GM19328 (cell line): Measurements from ENCODE around the gene CLK3.
"Not testable (repeated sequence)": the region's sequence is repeated elsewhere in the genome, so short reads cannot be mapped to it uniquely, and the experiment has no call there.

Source experiments
- ATAC-seq: cut with Tn5 transposase; IDR thresholded peaks from one replicate; pipeline ENCODE4 v1.9.1; 2021; ENCODE audit warnings: mild to moderate bottlenecking, moderate library complexity; ENCODE audit not compliant: unreplicated experiment

The CLK3 gene

DNA sequence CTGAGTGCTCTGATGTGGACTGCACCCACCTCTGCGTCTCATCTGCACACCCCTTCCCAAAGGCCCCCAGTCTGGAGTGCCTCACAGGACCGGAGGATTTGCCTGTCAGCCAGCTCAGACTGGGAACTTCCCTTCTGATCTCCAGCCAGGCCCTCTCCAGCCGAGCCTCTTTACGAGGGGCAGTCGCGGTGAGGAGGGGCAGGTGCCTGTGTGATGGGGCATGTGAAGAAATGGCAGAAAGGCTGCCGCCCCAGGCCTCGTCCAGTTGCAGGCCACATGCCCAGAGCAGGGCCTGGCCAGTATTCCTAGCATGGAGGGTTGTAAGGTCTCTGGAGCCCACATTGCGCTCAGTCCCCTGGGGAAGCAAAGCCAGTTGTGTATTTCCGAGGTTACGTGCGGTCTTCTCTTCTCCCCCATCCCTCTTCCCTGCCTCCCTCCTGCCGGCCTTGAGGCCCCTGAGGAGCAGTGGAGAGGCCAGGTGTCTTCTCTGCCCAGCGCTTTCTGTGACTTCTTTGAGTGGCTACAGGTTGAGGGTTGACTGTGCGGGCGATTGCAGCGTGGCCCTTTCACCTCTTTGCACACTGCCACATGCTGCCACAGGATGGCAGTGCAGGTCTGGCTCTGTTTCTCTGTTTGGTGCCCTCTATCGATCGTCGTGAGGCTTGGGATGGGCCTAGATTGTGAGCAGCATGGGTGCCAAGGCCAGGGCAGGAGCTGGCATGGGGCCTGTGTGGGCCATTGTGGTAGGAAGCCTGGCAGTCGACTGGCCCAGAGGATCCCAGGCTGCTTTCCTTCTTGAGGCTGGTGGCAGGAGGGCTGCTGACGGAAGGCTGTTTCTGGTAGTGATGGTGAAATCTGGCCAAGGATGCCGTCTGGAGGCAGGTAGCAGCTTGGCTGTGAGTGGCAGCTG lies 5.3 kb downstream of the CLK3 start:
- no peak for ATAC-seq

DNA sequence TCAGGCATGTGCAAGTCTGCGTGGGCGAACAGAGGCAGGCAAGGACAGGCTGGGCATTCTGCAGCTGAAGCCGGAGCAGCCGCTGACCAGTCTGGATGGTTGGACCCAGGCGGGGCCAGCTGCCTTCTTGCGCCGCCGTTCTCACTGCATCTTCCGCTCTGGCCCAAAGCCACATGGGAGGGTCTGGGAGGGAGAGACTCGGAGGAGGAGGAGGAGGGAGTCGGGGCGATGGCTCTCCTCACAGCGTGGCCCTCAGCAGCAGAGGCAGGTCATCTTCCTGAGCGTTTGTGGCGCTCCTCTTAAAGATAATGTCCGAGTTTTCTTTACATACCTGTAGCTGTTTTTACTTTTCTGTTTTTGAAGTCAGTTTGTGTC lies 5.9 kb downstream of the CLK3 start:
- no peak for ATAC-seq

DNA sequence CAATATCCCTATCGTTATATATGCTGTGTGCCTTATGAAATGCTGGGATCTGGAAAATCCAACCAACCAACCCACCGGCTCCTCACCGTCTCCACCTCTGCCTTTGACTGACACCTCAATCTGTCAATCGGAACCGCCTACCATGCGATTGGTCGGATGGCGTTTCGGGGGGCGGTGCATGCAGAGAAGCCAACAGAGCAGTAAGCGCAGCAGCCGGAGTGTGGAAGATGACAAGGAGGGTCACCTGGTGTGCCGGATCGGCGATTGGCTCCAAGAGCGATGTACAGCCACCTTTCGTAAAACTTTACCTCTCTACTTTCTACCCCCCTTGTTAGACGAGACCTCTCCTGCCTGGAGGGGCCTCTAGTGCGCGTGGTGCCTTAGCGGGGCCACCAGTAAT lies 6.3 kb downstream of the CLK3 start:
- no peak for ATAC-seq

DNA sequence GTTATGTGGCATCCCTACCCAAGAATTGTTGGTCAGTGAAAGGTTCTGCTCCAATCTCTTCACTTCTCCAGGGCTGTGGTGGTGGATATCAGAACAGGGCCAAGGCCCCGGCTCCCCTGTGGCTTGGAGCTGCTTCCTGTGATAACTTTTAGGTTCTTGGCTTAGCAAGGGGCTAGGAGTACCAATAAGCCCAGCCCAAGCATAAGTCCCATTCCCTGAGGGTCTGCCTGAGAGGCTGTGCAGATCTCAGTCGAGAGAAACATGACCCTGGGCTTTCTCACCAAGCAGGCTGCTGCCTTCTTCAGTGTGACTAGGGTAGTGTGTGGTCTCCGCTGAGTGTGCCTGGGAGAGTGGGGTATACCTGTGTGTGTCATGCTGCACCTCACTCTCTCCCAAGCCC lies 7.1 kb downstream of the CLK3 start:
- no peak for ATAC-seq

DNA sequence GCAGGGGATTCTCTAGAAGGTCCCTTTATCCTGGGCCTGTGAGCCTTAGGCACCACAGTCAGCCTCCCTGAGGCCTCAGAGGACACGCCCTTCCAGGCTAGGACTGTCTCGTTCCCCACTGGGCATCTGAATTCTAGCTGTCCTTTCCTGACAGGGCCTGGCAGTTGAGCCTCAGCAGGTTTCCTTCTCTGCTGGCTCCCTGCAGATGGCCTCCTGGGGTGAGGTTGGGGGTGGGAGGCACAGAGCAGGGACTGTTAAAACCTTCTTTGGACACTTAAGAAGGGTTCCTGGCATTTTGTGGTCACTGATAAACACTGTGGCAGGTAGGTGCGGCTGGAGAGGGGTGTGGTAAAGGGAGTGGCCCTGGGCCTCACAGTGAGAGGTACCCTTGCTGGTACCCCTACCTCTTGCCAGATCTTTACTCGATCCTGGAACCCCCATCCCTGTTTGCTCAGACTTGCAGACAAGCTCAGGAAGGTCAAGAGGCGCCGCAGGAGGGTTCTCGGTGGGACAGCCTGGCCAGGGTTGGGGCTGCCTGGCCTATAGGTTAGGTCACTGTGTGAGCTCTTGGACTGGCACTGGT lies 8.5 kb downstream of the CLK3 start:
- no peak for ATAC-seq

DNA sequence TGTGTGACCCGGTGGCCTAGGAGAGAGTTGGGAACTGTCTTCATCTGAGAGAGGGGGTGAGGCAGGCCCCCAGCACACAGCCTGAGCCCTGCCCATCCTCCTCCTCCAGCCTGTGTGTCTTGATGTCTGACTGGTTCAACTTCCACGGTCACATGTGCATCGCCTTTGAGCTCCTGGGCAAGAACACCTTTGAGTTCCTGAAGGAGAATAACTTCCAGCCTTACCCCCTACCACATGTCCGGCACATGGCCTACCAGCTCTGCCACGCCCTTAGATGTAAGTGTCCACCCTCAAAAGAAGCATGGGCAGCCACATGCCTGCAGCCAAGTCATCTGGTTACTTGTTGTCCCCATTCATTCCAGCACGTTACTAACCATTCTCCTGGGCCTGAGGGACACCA lies 10.1 kb downstream of the CLK3 start:
- ATAC-seq = no peak

DNA sequence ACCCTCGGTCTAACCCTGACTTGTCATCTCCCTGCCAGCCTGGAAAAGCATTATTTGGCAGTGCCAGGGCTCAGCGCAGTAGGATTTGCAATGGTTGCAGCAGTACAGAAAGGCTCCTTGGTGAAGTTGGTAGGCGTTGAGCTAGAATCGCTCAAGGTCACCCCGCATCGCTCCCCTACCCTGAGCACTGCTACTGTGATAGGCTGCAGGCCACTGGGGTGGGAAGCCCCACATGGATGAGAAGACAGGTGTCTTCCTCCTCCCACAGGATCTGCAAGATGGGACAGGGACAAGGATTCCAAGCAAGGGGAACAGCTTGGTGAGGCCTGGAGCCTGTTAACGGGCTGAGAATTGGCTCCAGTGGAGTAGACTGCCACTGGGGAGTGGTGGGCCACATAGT lies 10.7 kb downstream of the CLK3 start:
- ATAC-seq = no peak

DNA sequence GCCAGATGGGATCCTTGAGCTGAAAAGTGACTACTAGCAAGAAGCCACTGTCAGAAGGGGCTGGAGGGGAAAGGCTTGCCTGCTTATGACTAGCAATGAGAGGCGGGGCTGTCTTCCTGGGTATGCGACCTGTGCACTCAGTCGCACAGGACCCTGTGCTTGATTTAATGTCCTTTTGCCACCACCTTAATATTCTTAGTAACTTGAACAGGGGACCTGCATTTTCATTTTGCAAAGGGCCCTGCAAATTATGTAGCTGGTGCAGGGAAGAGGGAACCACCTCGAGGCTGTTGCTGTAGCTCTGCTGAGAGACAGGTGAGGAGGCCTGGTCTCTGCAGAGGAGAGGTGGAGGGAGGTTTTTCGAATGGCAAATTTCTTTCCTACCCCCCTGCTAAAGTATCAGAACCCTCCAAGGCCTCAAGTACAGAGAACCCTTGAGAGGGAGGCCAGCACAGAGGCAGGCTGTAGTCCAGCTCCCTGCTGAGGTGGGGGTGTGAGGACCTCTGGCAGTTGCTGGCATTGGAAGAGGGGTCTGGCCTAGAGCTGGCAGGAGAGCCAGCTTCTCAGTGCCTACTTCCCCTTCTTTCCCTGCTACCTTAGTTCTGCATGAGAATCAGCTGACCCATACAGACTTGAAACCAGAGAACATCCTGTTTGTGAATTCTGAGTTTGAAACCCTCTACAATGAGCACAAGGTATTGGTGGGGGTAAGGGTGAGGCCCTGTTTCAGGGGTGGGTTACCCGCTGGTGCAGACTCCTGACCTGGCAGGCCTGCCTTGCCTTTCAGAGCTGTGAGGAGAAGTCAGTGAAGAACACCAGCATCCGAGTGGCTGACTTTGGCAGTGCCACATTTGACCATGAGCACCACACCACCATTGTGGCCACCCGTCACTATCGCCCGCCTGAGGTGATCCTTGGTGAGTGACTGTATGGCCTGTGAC lies 11.4 kb downstream of the CLK3 start:
- ATAC-seq = no peak

DNA sequence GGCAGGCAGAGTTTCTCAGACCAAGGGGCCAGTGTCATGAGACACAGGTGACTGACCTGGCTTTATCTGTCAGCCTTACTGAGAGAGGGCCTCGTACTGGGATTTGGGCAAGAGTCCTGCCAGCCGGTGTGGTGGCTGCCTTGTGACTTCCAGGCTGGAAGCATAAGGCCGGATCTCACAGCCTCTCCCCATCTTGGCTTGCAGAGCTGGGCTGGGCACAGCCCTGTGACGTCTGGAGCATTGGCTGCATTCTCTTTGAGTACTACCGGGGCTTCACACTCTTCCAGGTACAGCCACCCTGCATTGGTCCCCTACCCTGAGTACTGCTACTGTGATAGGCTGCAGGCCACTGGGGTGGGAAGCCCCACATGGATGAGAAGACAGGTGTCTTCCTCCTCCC lies 12.1 kb downstream of the CLK3 start:
- no peak for ATAC-seq

DNA sequence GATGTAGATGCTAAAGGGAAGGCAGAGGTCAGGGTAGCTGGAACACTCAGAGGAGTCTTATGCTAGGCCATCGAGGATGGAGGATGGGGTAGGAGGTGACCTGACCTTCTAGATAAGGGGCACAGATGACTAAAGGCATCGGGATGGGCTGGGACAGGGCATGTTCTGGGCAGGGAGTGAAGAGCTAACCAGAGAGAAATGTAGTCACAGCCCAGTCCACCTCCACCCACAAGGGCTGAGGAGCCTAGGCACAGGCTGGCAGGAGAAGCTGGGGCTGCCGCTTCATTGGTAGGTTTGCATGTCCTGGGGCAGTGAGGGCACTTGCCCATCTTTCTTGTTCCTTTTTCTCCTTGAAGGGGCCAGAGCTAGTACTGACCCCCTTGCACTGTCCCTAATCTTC lies 12.6 kb downstream of the CLK3 start:
- ATAC-seq = no peak

DNA sequence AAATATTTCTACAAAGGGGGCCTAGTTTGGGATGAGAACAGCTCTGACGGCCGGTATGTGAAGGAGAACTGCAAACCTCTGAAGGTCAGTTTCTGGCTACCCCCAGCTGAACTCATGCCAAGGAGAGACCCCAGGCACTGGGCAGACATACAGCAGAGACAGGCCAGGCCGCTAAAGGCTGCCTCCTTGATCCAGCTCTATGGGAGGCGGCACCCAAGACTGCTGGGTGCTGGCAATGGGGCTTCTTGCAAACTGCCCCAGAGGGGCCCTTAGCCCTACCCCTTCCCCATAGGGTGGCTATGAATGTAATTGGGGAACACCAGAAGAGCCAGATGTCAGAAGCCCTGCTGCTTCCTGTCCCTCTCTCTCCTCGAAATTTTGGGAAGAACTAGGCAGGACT lies 13.3 kb downstream of the CLK3 start:
- ATAC-seq = no peak

DNA sequence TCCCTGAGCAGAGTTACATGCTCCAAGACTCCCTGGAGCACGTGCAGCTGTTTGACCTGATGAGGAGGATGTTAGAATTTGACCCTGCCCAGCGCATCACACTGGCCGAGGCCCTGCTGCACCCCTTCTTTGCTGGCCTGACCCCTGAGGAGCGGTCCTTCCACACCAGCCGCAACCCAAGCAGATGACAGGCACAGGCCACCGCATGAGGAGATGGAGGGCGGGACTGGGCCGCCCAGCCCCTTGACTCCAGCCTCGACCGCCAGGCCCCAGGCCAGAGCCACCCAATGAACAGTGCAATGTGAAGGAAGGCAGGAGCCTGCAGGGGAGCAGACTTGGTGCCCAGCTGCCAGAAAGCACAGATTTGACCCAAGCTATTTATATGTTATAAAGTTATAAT lies 14.1 kb downstream of the CLK3 start:
- not testable (repeated sequence) for ATAC-seq

DNA sequence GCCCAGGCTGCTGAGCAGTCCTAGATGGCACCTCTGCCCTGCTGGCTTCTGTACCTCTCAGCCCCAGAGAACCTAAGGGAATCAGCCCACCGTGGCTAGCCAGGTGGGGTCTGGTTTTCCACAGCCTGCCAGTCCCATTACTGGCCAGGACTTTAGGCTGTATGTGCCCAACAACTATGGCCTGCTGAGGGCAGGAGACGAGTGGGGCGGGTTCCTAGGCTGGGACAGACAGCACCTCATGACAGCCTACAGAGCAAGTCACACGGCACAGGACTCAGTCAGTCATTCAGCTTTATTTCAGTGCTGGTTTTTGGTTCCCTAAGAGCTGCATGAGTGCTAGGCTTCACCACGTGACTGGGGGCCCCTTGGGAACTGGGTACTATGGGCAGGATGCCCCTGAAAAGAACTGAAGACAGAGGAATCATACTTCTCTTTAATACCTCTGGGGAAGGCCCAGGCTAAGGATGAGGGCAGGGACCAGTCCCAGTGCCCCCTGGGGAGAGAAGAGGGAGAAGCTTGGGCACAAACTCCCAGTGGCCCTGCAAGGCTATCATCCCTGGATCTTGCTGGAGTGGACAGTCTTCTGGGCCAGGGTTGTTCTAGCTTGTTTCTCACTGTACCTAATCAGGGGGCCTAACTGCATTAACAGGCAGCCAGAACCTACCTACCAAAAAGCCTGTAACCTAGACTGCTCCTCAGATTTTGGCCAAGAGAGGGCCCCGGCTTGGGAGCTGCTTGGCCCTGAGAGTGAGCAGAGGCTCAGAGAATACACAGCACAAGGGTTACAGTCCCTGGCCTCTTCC lies 14.8 kb downstream of the CLK3 start:
- ATAC-seq = no peak

DNA sequence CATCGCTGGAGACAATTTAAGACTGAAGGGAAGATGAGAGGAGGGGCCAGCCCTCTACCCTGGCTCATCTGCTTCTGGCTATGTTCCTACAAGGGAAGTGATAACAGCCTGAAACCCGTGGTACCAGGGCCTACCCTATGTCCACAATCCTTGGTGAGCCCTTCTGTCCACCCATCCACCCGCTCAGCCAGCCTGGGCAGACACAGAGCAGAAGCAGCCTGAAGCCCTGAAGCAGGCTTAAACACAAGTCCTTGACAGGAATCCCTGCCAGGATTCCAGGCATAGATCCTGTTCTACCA lies 15.4 kb downstream of the CLK3 start:
- no peak for ATAC-seq

DNA sequence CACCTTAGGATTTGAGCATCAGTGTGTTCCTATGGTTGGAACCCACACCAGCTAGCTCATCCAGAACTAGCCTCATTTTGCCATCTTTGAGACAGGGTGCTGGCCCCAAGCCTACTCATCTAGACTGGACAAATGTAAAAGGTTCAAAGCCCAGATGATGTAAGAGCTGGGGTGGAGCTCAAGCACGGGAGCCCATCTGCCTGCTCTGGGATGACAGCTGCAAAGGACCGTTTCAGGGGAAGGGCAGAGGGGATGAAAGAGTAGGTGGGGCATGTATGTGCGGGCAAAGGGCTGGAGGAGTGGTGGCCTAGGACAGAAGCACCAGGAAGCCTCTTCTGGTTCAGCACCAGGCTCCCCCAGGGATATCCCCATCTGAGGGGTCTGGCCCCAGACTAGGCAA lies 15.8 kb downstream of the CLK3 start:
- no peak for ATAC-seq

DNA sequence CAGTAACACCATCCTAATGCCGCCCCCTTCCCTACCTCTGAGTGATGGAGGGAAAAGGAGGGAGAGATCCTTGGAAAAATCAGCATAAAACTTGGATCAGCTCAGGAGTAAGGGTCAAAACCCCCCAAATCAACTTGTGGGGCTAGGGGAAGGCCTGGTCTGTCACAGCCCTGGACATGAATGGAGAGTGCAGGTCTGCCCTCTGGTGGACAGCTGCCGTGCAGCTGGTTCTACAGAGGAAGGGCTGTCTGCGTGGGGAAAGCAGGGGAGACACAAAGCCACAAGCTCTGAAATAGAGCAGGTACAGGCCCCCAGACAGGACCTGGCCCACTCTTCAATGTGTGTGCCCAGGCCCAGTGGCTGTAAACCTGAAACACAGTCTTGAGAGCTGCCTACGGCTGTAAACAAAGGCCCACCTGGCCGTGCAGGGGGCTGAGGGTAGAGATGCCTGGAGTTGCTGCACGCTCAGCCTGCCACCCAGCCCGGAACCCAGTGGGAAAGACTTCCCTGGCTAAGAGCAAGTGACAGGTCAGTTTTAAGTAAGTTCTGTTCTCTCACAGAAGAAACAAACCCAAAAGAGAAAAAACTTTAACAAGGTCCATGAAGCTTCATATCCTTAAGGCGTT lies 16.4 kb downstream of the CLK3 start:
- no peak for ATAC-seq

DNA sequence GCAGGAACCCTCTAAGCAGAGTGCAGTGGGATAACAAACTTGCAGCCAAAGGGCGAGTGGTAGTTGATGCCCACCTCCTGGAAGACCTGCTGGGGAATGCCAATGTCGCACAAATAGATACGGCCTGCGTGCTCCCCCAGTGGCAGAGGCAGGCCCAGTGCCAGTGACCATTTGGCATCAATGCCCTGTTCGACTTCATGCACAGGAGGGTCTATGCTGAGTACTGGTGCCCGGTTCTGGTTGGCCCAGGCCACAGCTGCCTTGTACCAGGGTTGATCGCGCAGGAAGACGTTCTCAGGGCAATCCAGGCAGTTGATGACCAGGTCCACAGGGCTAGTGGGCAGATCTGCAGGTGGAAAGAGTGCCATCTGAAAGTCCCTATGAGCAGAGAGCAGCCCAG lies 17.0 kb downstream of the CLK3 start:
- ATAC-seq = no peak

DNA sequence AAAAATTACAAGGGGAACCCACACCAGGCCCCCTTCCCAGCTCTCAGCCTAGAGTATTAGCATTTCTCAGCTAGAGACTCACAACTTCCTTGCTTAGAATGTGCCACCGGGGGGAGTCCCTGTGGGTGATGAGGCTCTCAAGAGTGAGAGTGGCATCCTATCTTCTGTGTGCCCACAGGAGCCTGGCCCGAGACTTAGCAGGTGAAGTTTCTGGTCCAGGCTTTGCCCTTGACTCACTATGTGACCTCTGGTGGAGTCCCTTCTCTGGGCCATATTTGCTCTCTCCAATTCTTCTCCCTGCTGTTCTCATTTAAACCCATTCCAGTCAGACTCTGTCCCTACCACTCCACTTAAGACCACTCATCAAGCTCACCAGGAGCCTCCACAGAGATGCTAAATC lies 18.1 kb downstream of the CLK3 start:
- ATAC-seq = no peak

DNA sequence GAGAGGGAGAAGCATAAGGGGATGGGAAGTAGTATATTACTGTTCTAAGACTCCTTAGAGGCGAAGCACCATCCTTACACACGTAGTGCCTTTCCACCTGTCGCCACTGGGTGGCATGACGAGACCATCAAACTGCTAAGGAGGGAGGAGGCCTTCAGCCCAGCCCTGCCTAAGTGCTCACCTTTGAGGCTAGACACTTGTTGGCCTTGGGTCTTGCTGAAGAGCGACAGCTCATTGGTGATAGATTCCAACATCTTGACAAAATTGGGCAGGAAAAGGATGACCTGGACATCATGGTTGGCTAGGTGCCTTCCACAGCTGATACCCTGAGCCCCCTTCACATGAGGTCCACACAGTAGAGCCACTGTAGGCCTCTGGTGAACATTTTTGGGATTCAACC lies 19.6 kb downstream of the CLK3 start:
- ATAC-seq = no peak

DNA sequence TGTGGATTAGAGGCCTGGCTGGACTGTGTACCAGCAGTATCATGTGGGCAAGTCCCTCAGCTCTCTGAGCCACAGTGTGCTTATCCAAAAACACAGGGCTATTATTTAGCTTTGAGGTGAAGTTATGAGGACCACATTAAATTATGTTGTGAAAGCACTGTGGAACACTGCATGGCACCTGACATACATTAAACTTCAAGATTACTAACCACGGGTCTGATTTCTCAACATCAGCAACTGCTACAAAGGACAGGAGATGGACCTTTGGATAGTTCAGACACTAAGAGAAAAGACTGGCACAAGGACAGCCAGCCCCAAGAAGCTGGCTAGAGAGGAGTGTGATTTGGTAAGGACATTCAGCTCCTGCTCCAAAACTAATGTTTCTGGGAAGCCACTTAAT lies 21.3 kb downstream of the CLK3 start:
- ATAC-seq = no peak

DNA sequence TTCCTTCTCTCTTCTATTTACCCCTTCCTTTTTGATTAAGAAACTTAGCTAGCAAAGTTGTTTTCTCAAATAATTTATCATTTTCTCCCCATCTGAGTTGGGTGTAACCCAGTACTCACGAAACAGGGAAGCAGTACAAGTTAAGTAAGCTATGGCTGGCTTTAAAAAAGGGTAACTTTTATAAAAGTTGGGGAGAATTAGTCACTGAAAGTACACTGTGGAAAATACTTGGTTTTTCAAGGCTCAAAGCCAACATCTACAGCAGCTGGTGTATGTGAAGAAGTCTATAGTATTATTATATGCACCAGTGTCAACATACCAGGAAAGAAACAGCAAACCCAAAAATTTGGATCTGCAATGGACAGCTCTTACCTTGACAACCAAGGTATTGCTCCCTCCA lies 25.5 kb downstream of the CLK3 start:
- ATAC-seq = no peak
